ENCODE measurements around the gene SVIP.

SVIP gene

DNA sequence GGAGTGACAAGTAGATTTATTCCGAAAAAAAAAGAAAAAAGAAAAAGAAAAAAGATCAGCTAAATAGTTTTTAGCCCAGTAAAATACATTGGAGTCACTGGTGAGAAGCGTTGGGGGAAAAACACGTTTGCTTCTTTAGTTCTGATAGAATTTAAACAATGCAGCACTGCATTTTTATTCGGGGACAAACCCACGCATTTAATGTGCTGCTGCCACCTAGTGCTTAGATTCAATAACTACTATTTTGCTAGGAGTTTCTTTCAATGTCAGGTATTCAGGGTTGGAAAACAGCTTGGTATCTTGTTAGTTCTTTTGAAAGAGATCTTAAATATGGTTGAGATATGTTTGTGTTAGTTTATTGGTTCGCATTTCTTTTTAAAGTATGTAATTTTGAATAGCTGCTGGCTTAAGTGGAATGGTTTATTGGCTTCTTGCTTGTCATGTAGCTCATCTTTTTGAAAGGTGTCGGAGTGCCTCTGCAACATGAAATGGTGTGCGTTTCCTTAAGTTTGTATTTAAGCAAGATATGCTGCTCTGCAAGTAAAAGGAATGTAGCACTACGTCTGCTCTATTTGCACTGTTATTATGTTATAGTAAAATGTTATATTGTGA is 41.9 kb downstream of the SVIP start:
- DNase-seq, result peak; percentile 79

DNA sequence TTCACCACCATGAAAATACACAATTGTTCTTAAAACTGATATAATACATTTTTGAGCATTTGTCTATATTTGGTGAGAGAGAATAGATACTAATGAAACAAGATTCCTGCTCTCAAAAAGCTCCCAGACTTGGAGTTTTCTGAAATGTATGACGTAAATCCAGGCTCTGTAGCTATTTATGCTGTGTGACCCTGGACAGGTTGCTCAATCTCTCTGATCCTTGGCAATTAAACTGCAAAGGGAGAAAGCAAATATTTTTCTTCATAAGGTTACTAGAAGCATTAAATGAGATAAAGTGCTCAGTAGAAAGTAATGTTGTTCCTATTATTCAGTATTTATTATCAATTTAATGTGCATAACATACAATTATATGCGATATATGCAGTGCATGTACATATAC is 42.5 kb downstream of the SVIP start:
- no peak for DNase-seq

DNA sequence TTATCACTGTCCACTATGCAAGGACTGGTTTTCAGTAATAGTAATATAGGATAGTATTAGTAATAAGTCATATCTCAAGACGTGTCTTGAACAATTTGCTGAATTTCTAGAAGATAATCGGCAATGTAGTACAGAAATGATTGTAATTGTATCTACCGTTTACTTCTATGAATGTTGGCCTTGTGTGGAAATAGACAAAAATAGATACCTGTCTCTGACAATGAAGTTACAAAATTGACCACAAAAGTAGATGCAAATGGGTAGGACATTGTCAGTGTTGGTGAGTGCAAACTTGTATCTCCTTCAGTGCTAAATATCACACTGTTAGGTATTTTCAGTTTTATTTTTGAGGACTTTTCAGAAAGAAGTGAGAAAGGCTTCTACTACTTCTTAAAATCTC is 43.1 kb downstream of the SVIP start:
- DNase-seq, result no peak

DNA sequence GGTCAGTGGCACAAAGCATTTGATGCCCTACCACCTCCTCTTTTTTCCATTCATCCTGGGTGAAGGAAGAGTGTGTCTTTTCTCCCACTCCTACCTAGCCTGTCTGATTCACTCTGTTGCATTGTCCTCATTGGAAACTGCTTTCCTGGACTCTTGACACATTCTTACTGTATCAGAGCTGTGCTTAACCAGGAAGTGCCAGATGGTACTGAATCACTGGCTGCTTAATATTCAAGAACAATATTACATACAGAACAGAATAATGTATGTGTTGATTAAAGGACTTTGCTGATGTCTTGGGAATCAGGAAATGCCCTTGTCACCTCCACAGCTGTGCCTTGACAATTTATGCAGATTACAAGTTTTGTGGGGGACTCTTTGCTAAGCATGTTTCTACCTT is 44.4 kb downstream of the SVIP start:
- DNase-seq, result no peak

DNA sequence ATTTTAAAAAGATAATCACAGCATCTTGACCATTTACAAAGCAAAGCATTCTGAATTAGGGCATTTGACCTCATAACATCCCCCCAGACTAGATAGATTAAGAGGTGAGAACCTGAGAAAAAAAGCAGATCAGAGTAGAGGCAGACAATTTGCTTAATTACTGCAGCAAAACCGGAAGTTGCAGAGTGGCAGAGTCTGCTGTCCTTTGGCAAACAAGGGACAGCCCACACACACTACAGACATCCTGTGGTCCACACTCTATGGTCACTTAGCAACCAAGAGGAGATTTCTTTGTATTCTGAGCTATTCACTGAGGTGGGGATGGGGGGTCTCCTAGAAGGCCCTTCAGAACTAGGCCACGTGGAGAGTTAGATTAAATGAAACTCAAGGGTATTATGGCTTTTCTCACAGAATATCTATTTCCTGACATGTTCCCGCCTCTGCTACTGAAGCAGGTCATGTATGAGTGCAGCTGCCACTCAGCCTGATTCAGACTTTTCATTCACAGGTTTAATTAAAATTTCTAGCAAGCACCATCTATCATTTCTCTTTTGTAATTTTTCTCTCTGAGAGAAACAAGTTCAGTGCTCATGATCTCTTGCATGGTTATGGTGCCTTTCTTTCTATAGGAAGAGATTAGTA is 48.5 kb downstream of the SVIP start:
- DNase-seq, result no peak

DNA sequence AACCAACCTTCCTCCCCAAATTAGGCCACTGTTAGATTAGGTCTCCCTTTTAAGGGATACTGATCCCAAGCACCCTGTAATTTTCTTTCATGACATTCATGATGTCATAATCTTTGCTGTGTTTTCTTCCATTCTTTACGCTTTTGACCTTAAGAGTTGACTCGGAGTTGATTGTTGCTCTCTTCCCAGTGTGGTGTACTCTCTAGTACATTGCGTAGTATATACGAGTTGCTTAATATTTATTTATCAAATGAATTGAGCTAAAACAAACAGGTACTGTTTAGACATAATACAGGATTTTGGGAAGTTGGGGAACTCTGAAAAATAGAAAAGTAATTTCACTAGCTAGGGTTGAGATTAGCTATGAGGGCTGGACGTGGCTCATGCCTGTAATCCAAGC is 49.8 kb downstream of the SVIP start:
- no peak for DNase-seq

DNA sequence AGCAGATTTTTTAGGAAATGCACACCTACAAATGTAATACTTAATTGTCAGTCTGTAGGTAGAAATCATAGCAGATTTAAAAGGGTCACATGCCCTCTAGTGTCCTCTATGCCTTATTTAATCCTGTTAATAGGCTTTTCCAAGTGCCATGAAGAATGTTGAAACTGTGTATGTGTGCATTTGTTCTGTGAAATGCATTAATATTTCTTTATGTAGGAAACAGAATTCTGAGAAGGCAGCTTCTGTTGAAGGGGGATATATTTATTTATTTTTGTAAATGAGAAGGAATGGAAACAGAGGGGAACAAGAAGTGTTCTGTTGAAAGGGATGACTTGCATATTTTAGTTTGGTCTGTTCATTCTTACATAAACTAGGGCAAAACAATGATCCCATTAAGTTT is 51.0 kb downstream of the SVIP start:
- DNase-seq, result peak; percentile 75

DNA sequence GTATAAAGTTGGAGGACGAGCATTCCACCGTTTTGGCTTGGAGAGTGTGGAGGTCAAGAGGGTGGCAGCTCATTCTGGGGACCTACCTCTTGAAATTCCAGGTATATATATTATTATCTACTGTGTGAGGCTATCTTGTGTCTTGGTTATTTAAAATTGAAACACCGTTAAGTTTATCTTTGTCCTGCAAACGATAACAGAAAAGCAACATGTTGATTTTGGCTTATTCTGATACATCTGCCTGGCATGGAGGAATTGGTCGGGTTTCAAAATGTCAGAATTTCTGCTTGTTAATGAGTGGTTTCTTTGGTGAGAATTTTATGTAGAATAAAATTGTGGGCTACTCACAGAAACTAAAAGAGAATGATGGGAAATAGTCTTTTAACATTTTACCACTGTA is 54.4 kb downstream of the SVIP start:
- no peak for DNase-seq

DNA sequence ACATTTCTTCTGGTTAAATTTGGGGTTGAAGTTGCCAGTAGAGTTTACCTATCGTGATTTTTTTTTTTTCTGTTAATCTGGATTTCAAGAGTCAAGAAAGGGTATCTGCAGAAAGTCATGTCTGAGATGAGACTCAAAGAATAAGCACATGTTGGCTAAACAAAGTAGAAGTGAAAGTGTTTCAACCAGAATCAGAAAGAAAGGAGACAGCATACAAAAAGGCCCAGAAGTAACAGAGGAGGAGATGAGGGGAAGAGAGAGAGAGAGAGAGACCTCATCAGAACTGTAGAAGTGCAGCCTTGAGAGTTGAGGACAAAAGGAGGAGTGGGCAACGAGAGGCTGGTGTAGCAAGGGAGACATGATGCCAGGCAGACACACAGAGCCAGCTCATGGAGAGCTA is 54.9 kb downstream of the SVIP start:
- DNase-seq, result no peak

DNA sequence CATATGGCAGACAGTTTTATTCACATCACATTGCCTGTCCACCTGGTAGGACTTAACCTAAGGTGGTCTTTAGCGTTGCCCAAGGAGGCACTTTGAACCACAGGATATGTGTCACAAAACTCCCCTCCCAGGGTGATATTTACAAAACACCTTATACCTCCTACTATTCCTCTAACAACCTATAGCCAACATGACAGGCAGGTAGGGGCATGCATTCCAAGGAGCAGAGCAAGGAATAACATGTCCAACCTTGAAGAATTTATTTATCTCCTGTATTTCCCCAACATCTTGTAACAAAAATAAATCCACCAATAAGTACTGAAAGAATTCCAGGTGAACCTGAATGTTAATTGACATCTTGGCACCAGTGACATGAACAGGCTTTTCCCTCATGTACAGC is 60.5 kb downstream of the SVIP start:
- DNase-seq, result no peak

Data from midbrain (tissue), 1 donor.